Bronchial epithelial cell (primary cell): ENCODE measurements around the gene PFDN2. TPM values are rescaled to one million over a fixed set of nuclear protein-coding genes. Genes with fewer than 3 reads are reported as not detected.
A peak's percentile ranks its signal among the peaks of the same experiment; 100 is the strongest.

Source experiments
- DNase-seq: peaks from one replicate; pipeline ENCODE4 v3.0.0-alpha.2; 2010; ENCODE audit warnings: low read depth
- FAIRE-seq: peaks from 2 replicates; lab custom pipeline; 2011; peaks lifted over from hg19 to GRCh38; lab: Jason Lieb, UNC
- H3K27me3 ChIP-seq: 2 replicates; pipeline ENCODE4 v1.5.1; 2011; ENCODE audit warnings: low read length; ENCODE audit not compliant: control insufficient read depth, insufficient read depth
- H3K36me3 ChIP-seq: 2 replicates; pipeline ENCODE4 v1.5.1; 2011; ENCODE audit warnings: low read length; ENCODE audit not compliant: control insufficient read depth, insufficient read depth
- H3K4me3 ChIP-seq: 2 replicates; pipeline ENCODE4 v1.5.1; 2011; ENCODE audit warnings: mild to moderate bottlenecking, low read depth, low read length, control low read depth
- total RNA-seq: library from RNA; depleted of rRNA; stranded (reverse); fragments of >200 nt; gene quantifications from 2 replicates; pipeline ENCODE4 v1.2.1, GENCODE V29; 2014
- TF ChIP-seq, protein P1 (sequence below): IDR thresholded peaks from 2 replicates; pipeline ENCODE4 v1.5.1; 2011; ENCODE audit warnings: mild to moderate bottlenecking, moderate library complexity, low read length, control low read depth, inconsistent platforms; ENCODE audit not compliant: insufficient read depth, severe bottlenecking

Gene PFDN2
- total RNA-seq, 1 donor from 2014 or later = 204 TPM

GRCh38 chr1:161100556-161100955, 17.3 kb downstream of the PFDN2 start:
- peaks cover 6% of the 10 kb centered on the region for H3K36me3 ChIP-seq
- FAIRE-seq = no peak

GRCh38 chr1:161099090-161099802, 18.6 kb downstream of the PFDN2 start:
- TF ChIP-seq, protein P1, sequence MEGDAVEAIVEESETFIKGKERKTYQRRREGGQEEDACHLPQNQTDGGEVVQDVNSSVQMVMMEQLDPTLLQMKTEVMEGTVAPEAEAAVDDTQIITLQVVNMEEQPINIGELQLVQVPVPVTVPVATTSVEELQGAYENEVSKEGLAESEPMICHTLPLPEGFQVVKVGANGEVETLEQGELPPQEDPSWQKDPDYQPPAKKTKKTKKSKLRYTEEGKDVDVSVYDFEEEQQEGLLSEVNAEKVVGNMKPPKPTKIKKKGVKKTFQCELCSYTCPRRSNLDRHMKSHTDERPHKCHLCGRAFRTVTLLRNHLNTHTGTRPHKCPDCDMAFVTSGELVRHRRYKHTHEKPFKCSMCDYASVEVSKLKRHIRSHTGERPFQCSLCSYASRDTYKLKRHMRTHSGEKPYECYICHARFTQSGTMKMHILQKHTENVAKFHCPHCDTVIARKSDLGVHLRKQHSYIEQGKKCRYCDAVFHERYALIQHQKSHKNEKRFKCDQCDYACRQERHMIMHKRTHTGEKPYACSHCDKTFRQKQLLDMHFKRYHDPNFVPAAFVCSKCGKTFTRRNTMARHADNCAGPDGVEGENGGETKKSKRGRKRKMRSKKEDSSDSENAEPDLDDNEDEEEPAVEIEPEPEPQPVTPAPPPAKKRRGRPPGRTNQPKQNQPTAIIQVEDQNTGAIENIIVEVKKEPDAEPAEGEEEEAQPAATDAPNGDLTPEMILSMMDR = no peak
- DNase-seq (no peak), FAIRE-seq (no peak)
- Histone ChIP-seq H3K27me3 (no peaks in the 10 kb centered on the region), H3K4me3 (no peak overlapping the region), H3K36me3 (peaks cover 6% of the 10 kb centered on the region)

More at GRCh38 chr1:161100556-161100955, 17.3 kb downstream of the PFDN2 start:
- Histone ChIP-seq H3K4me3 (no peak overlapping the region), H3K27me3 (no peaks in the 10 kb centered on the region)
- TF ChIP-seq, protein P1 = no peak
- no peak for DNase-seq

GRCh38 chr1:161098210-161099068, 19.4 kb downstream of the PFDN2 start, which contains the start of gene KLHDC9:
TSS of gene KLHDC9 (plus strand) at chr1:161098361. CDS start at chr1:161098536, 175 bp downstream.
- FAIRE-seq = no peak
- peak; percentile 64 for DNase-seq
- Histone ChIP-seq H3K36me3 (peaks cover 6% of the 10 kb centered on the region), H3K27me3 (no peaks in the 10 kb centered on the region), H3K4me3 (peak within 1 kb of the TSS; percentile 57)
- TF ChIP-seq, protein P1 = peak; percentile 32

- TF ChIP-seq, protein P1 = no peak
- H3K27me3 ChIP-seq = no peaks in the 10 kb centered on the region
- no peak overlapping the region for H3K4me3 ChIP-seq
- FAIRE-seq (no peak), DNase-seq (peak; percentile 81)
- no peaks in the 10 kb centered on the region for H3K36me3 ChIP-seq
Measured at GRCh38 chr1:161096530-161096929, 21.3 kb downstream of the PFDN2 start.

GRCh38 chr1:161096015-161096414, 21.8 kb downstream of the PFDN2 start:
- TF ChIP-seq, protein P1 = no peak
- no peaks in the 10 kb centered on the region for H3K27me3 ChIP-seq
- FAIRE-seq (no peak), DNase-seq (no peak)
- H3K4me3 ChIP-seq = no peak overlapping the region
- no peaks in the 10 kb centered on the region for H3K36me3 ChIP-seq
